Natural killer cell (primary cell): ENCODE measurements around the gene GTF3C1. TPM values are rescaled to one million over a fixed set of nuclear protein-coding genes. Genes with fewer than 3 reads are reported as not detected.

Experiments used
- ATAC-seq, 3 donors: fragments of 150-1000 bp in 2 of 3; fragments of 200-7000 bp in 1 of 3; cut with Tn5 transposase; 1 replicate in 1 of 3; 2 replicates in 2 of 3; pipeline ENCODE4 v1.10.0; 2021; ENCODE audit warnings: mild to moderate bottlenecking in 2 of 3, moderate library complexity in 2 of 3
- DNase-seq, 2 donors: peaks; one replicate each; pipeline versions ENCODE4 v3.0.0 to v3.0.0-alpha.2; 2013 to 2021; ENCODE audit warnings: mixed read lengths in 1 of 2
- H3K27ac ChIP-seq: one replicate; pipeline ENCODE4 v1.5.1; 2013; ENCODE audit warnings: mild to moderate bottlenecking, low read length
- H3K27me3 ChIP-seq: one replicate; pipeline ENCODE4 v1.6.1; 2013; ENCODE audit warnings: low read length; ENCODE audit not compliant: control insufficient read depth, insufficient read depth
- H3K36me3 ChIP-seq: one replicate; pipeline ENCODE4 v1.6.1; 2013; ENCODE audit warnings: low read length; ENCODE audit not compliant: control insufficient read depth, insufficient read depth
- H3K4me1 ChIP-seq: one replicate; pipeline ENCODE4 v1.6.1; 2013; ENCODE audit warnings: low read length; ENCODE audit not compliant: control insufficient read depth, insufficient read depth
- H3K4me3 ChIP-seq: one replicate; pipeline ENCODE4 v1.5.1; 2013; ENCODE audit warnings: low read length
- H3K9me3 ChIP-seq: one replicate; pipeline ENCODE4 v1.6.1; 2013; ENCODE audit warnings: low read length; ENCODE audit not compliant: control insufficient read depth, insufficient read depth
- H3K27ac Mint-ChIP-seq, 2 donors: one replicate each; pipeline ENCODE4 v1.8.0; 2022; ENCODE audit warnings: mild to moderate bottlenecking in 2 of 2, mixed read lengths in 2 of 2, moderate library complexity in 1 of 2
- H3K27me3 Mint-ChIP-seq, 2 donors: one replicate each; pipeline ENCODE4 v1.8.0; 2022; ENCODE audit warnings: low read depth in 2 of 2, mixed read lengths in 2 of 2
- H3K36me3 Mint-ChIP-seq: one replicate; pipeline ENCODE4 v1.8.0; 2022; ENCODE audit warnings: mixed read lengths
- H3K4me1 Mint-ChIP-seq, 2 donors: one replicate each; pipeline ENCODE4 v1.8.0; 2022; ENCODE audit warnings: mixed read lengths in 2 of 2
- H3K4me3 Mint-ChIP-seq: one replicate; pipeline ENCODE4 v1.8.0; 2022; ENCODE audit warnings: mild to moderate bottlenecking, moderate library complexity, mixed read lengths
- H3K9me3 Mint-ChIP-seq, 2 donors: one replicate each; pipeline ENCODE4 v1.8.0; 2022; ENCODE audit warnings: mixed read lengths in 2 of 2
- CTCF ChIP-seq: fragments of 200-600 bp; IDR thresholded peaks from one replicate; pipeline ENCODE4 v1.8.0; 2022; ENCODE audit warnings: antibody characterized with exemption
- WGBS: methylation state at CpG from one replicate; pipeline ENCODE4 v1.1.7; 2013; ENCODE audit warnings: missing lambda C conversion rate; ENCODE audit not compliant: insufficient coverage; 5-methylcytosine and 5-hydroxymethylcytosine counted together
- intact Hi-C: fragments of 100-400 bp; cut with micrococcal nuclease; formaldehyde crosslinking; loops from one replicate; pipeline ENCODE4 v1.14.2; 2022
- total RNA-seq, 4 donors: library from RNA; stranded (reverse); fragments of 120-200 nt in 1 of 4; gene quantifications; one replicate each; pipeline versions ENCODE4 v1.2.3 to v1.2.4, GENCODE V29; 2013 to 2022

The GTF3C1 gene
- total RNA-seq, 3 donors from 2014 or later (not counting 1 experiment from before 2014, with no cell fraction given), result 111 to 160 (median 125) TPM

- Histone ChIP-seq H3K4me3 (no peak overlapping the region), H3K4me1 (peaks cover 32% of the 10 kb centered on the region), H3K9me3 (no peaks in the 10 kb centered on the region), H3K27ac (no peak overlapping the region), H3K27me3 (no peaks in the 10 kb centered on the region), H3K36me3 (peaks cover 12% of the 10 kb centered on the region)
- no peak for TF ChIP-seq CTCF
- no CpG with 5 or more reads among the region's 1 CpG for WGBS
- DNase-seq (no peak), ATAC-seq (no peak)
- peaks cover 14% of the 10 kb centered on the region for H3K36me3 Mint-ChIP-seq
- peaks cover 74 to 81% of the 10 kb centered on the region in 2 donors for H3K4me1 Mint-ChIP-seq
- peak overlapping the region in 1 of 2 donors; percentile 76 for H3K27ac Mint-ChIP-seq
- H3K4me3 Mint-ChIP-seq, result no peak overlapping the region
- intact Hi-C loops, result no loop called here
- H3K27me3 Mint-ChIP-seq, result no peaks in the 10 kb centered on the region
- H3K9me3 Mint-ChIP-seq, result no peaks in the 10 kb centered on the region
These were observed 139.0 kb downstream of the GTF3C1 start for GRCh38 chr16:27410761-27411160.

Other genes starting within 250 kb of the GTF3C1 start
- gene IL4R, start 235.9 kb downstream of the GTF3C1 start, total RNA-seq, result 10 to 100 TPM; 70.2 to 87.2 (median 86.0) TPM
- gene IL21R, start 147.7 kb downstream of the GTF3C1 start, total RNA-seq, result 10 to 100 TPM; 24.3 to 45.7 (median 26.5) TPM
- 10 to 100 TPM; 32.6 to 38.4 (median 32.7) TPM for gene KATNIP, start 231 bp upstream of the GTF3C1 start, total RNA-seq